OCI-LY3 (cell line): ENCODE results near the gene NLRP3.
A peak's percentile ranks its signal among the peaks of the same experiment; 100 is the strongest.
"Not testable (repeated sequence)": the region's sequence is repeated elsewhere in the genome, so short reads cannot be mapped to it uniquely, and the experiment has no call there.

ENCODE experiments used
- H2AFZ ChIP-seq: fragments of 200-600, 300-600 bp; shearing (Covaris generic); 2 replicates; pipeline ENCODE4 v1.6.0; 2014; ENCODE audit warnings: antibody characterized with exemption, low read depth, low read length
- H3K27ac ChIP-seq: fragments of 200-600, 300-600 bp; sonication (generic); 2 replicates; pipeline ENCODE4 v1.5.1; 2014; ENCODE audit warnings: mild to moderate bottlenecking, low read length, moderate library complexity, mixed read lengths
- H3K27me3 ChIP-seq: fragments of 200-600, 300-600 bp; sonication (generic); 2 replicates; pipeline ENCODE4 v1.6.1; 2014; ENCODE audit warnings: low read depth, low read length, mixed read lengths
- H3K36me3 ChIP-seq: fragments of 200-600, 300-600 bp; sonication (generic); replicated peaks from 2 replicates; pipeline ENCODE3; 2014; ENCODE audit warnings: low read depth, low read length, mixed read lengths
- H3K4me1 ChIP-seq: fragments of 300-600, 200-600 bp; sonication (generic); 2 replicates; pipeline ENCODE4 v1.6.1; 2014; ENCODE audit warnings: low read length, mixed read lengths
- H3K4me2 ChIP-seq: fragments of 200-600, 300-600 bp; sonication (generic); 2 replicates; pipeline ENCODE4 v1.6.1; 2014; ENCODE audit warnings: low read length, mixed read lengths
- H3K4me3 ChIP-seq: fragments of 300-600, 200-600 bp; sonication (generic); 2 replicates; pipeline ENCODE4 v1.5.1; 2014; ENCODE audit warnings: antibody characterized with exemption, mild to moderate bottlenecking, low read length, moderate library complexity
- H3K79me2 ChIP-seq: fragments of 300-600, 200-600 bp; shearing (Covaris generic); 2 replicates; pipeline ENCODE4 v1.6.1; 2014; ENCODE audit warnings: mild to moderate bottlenecking, low read length, mixed read lengths
- H3K9ac ChIP-seq: fragments of 300-600, 200-600 bp; shearing (Covaris generic); 2 replicates; pipeline ENCODE4 v1.6.0; 2014; ENCODE audit warnings: mild to moderate bottlenecking, low read length, moderate library complexity
- H3K9me3 ChIP-seq: fragments of 200-600, 300-600 bp; shearing (Covaris generic); 2 replicates; pipeline ENCODE4 v1.6.1; 2014; ENCODE audit warnings: low read length, mixed read lengths; ENCODE audit not compliant: insufficient read depth
- H4K20me1 ChIP-seq: fragments of 200-600, 300-600 bp; sonication (generic); 2 replicates; pipeline ENCODE4 v1.6.1; 2016; ENCODE audit warnings: low read length, mixed read lengths; ENCODE audit not compliant: insufficient read depth
- CTCF ChIP-seq: fragments of 200-600, 300-600 bp; sonication (generic); IDR thresholded peaks from 2 replicates; pipeline ENCODE4 v1.5.1; 2014; ENCODE audit warnings: antibody characterized with exemption, low read length, low read depth
- EZH2phosphoT487 ChIP-seq: fragments of 200-600 bp; shearing (Covaris generic); IDR thresholded peaks from 2 replicates; pipeline ENCODE4 v1.6.1; 2018; ENCODE audit warnings: antibody characterized with exemption, mixed run types, low read depth

Gene NLRP3

GRCh38 chr1:247415423-247416361, at the start of gene NLRP3:
TSS of gene NLRP3 (plus strand) at chr1:247416173. CDS start at chr1:247418801, 2,628 bp downstream.
- TF ChIP-seq EZH2phosphoT487 (no peak), CTCF (no peak)
- Histone ChIP-seq H3K27me3 (peaks cover 12% of the 10 kb centered on the region; the same call in 1 of the 2 replicates), H3K27ac (0 out of 2 replicates have a peak within 1 kb of the TSS, but pooled peaks have one; percentile 1), H3K9ac (peak within 1 kb of the TSS; percentile 46; the same call in 1 of the 2 replicates), H3K4me2 (peak within 1 kb of the TSS; percentile 68), H3K4me1 (peaks cover 55% of the 10 kb centered on the region), H3K4me3 (peak within 1 kb of the TSS; percentile 67), H4K20me1 (no peaks in the 10 kb centered on the region), H3K36me3 (peaks cover 4% of the 10 kb centered on the region), H3K79me2 (no peaks in the 10 kb centered on the region), H2AFZ (peak within 1 kb of the TSS; percentile 15; the same call in 1 of the 2 replicates), H3K9me3 (no peaks in the 10 kb centered on the region)

GRCh38 chr1:247366345-247366744, 49.6 kb upstream of the NLRP3 start:
- not testable (repeated sequence) for H3K9ac ChIP-seq, H3K27me3 ChIP-seq, H3K36me3 ChIP-seq, H2AFZ ChIP-seq, H3K4me2 ChIP-seq, H3K79me2 ChIP-seq, H3K4me3 ChIP-seq, H4K20me1 ChIP-seq, H3K27ac ChIP-seq
- peaks cover 29% of the 10 kb centered on the region for H3K4me1 ChIP-seq
- peaks cover 14% of the 10 kb centered on the region; the same call in 1 of the 2 replicates for H3K9me3 ChIP-seq

- no peak overlapping the region for H2AFZ ChIP-seq
- no peak for TF ChIP-seq EZH2phosphoT487
- no peaks in the 10 kb centered on the region for H3K27me3 ChIP-seq
- no peaks in the 10 kb centered on the region for H3K36me3 ChIP-seq
- no peaks in the 10 kb centered on the region for H3K79me2 ChIP-seq
- H3K9me3 ChIP-seq = peaks cover 14% of the 10 kb centered on the region; the same call in 1 of the 2 replicates
- H3K4me2 ChIP-seq = no peak overlapping the region
- no peak overlapping the region for H3K27ac ChIP-seq
- H3K4me1 ChIP-seq = peaks cover 25% of the 10 kb centered on the region; the same call in 1 of the 2 replicates
- no peaks in the 10 kb centered on the region for H4K20me1 ChIP-seq
- no peak overlapping the region for H3K9ac ChIP-seq
- no peak overlapping the region for H3K4me3 ChIP-seq
These were observed 48.9 kb upstream of the NLRP3 start for GRCh38 chr1:247366926-247367645.

GRCh38 chr1:247367786-247368422, 48.1 kb upstream of the NLRP3 start:
- no peak overlapping the region for H3K27ac ChIP-seq
- H3K4me1 ChIP-seq = peaks cover 25% of the 10 kb centered on the region; the same call in 1 of the 2 replicates
- H3K4me3 ChIP-seq = no peak overlapping the region
- peaks cover 14% of the 10 kb centered on the region; the same call in 1 of the 2 replicates for H3K9me3 ChIP-seq
- no peak overlapping the region; the same call in 1 of the 2 replicates for H3K4me2 ChIP-seq
- no peaks in the 10 kb centered on the region for H3K27me3 ChIP-seq
- H3K79me2 ChIP-seq = no peaks in the 10 kb centered on the region
- H3K36me3 ChIP-seq = no peaks in the 10 kb centered on the region
- H4K20me1 ChIP-seq = no peaks in the 10 kb centered on the region
- H3K9ac ChIP-seq = no peak overlapping the region
- TF ChIP-seq EZH2phosphoT487 = no peak
- no peak for TF ChIP-seq CTCF
- no peak overlapping the region; the same call in 1 of the 2 replicates for H2AFZ ChIP-seq
